Hepatocyte (in vitro differentiated cells): ENCODE measurements around the gene GRID2. TPM values are rescaled to one million over a fixed set of nuclear protein-coding genes. Genes with fewer than 3 reads are reported as not detected.

ENCODE experiments used
- DNase-seq: peaks from one replicate; pipeline ENCODE4 v3.0.0-alpha.2; 2016; ENCODE audit warnings: low spot score
- H2AFZ ChIP-seq: fragments of 200-600 bp; sonication (generic); 2 replicates; pipeline ENCODE4 v1.6.0; 2016; ENCODE audit warnings: antibody characterized with exemption, mild to moderate bottlenecking
- H3K27ac ChIP-seq: fragments of 200-600 bp; sonication (generic); 2 replicates; pipeline ENCODE4 v1.5.1; 2016; ENCODE audit warnings: mild to moderate bottlenecking
- H3K27me3 ChIP-seq: fragments of 200-600 bp; sonication (generic); 2 replicates; pipeline ENCODE4 v1.6.1; 2016
- H3K36me3 ChIP-seq: fragments of 200-600 bp; sonication (generic); replicated peaks from 2 replicates; pipeline ENCODE4 v1.5.1; 2016; ENCODE audit warnings: low read depth; ENCODE audit not compliant: insufficient read depth
- H3K4me1 ChIP-seq: fragments of 200-600 bp; sonication (generic); 2 replicates; pipeline ENCODE4 v1.5.1; 2016; ENCODE audit warnings: mild to moderate bottlenecking, moderate library complexity; ENCODE audit not compliant: insufficient read depth
- H3K4me2 ChIP-seq: fragments of 200-600 bp; sonication (generic); 2 replicates; pipeline ENCODE4 v1.6.0; 2016
- H3K4me3 ChIP-seq: fragments of 200-600 bp; sonication (generic); 2 replicates; pipeline ENCODE4 v1.5.1; 2016; ENCODE audit warnings: mild to moderate bottlenecking
- H3K79me2 ChIP-seq: fragments of 200-600 bp; sonication (generic); 2 replicates; pipeline ENCODE4 v1.6.0; 2017; ENCODE audit warnings: mild to moderate bottlenecking
- H3K9me2 ChIP-seq: fragments of 200-600 bp; sonication (generic); replicated peaks from 2 replicates; pipeline ENCODE4 v1.6.0; 2017; ENCODE audit warnings: mild to moderate bottlenecking; ENCODE audit not compliant: insufficient read depth
- H3K9me3 ChIP-seq: fragments of 200-600 bp; sonication (generic); 2 replicates; pipeline ENCODE4 v1.5.1; 2016; ENCODE audit warnings: low read depth, mild to moderate bottlenecking
- H4K20me1 ChIP-seq: fragments of 200-600 bp; sonication (generic); 2 replicates; pipeline ENCODE4 v1.6.0; 2016; ENCODE audit warnings: mild to moderate bottlenecking; ENCODE audit not compliant: insufficient read depth, poor library complexity, severe bottlenecking
- CTCF ChIP-seq: fragments of 200-600 bp; sonication (generic); IDR thresholded peaks from 2 replicates; pipeline ENCODE4 v1.5.1; 2016; ENCODE audit warnings: antibody characterized with exemption, mild to moderate bottlenecking; ENCODE audit not compliant: poor library complexity
- EZH2 ChIP-seq: fragments of 200-600 bp; sonication (generic); IDR thresholded peaks from 2 replicates; pipeline ENCODE4 v1.6.1; 2016; ENCODE audit warnings: antibody characterized with exemption, mild to moderate bottlenecking, borderline replicate concordance
- EZH2phosphoT487 ChIP-seq: fragments of 200-600 bp; sonication (generic); IDR thresholded peaks from one replicate; pipeline ENCODE4 v1.6.1; 2018; ENCODE audit warnings: antibody characterized with exemption, mild to moderate bottlenecking, low read depth, moderate library complexity; ENCODE audit not compliant: unreplicated experiment, severe bottlenecking
- WGBS: methylation state at CpG from one replicate; pipeline ENCODE4 v1.1.6; 2016; ENCODE audit warnings: low lambda C conversion rate; ENCODE audit errors: missing lambda C conversion rate; 5-methylcytosine and 5-hydroxymethylcytosine counted together
- polyA plus RNA-seq: library from polyadenylated mRNA; unstranded; fragments of >200 nt; fragmentation: Nextera tagmentation; extraction: Ambion mirVana; gene quantifications from 2 replicates; pipeline ENCODE4 v1.2.1, GENCODE V29; 2016
- total RNA-seq: library from RNA; depleted of rRNA; stranded (reverse); fragments of >200 nt; gene quantifications from 2 replicates; pipeline ENCODE4 v1.2.3, GENCODE V29; 2014

Gene GRID2
- total and polyA plus RNA-seq, 2 experiments from 2014 or later: 0.53 to 3.5 TPM

- 82% methylated on average over 1 of the region's 1 CpG for WGBS
- no peak for TF ChIP-seq CTCF
- no peak for TF ChIP-seq EZH2phosphoT487
- TF ChIP-seq EZH2: no peak
- H3K27ac ChIP-seq: no peak overlapping the region
- no peaks in the 10 kb centered on the region for H3K4me1 ChIP-seq
- H3K9me3 ChIP-seq: no peaks in the 10 kb centered on the region
- no peaks in the 10 kb centered on the region for H3K9me2 ChIP-seq
- no peak overlapping the region for H3K4me3 ChIP-seq
- H3K36me3 ChIP-seq: no peaks in the 10 kb centered on the region
- H3K27me3 ChIP-seq: no peaks in the 10 kb centered on the region
- H3K79me2 ChIP-seq: no peaks in the 10 kb centered on the region
- no peak overlapping the region for H3K4me2 ChIP-seq
- no peak for DNase-seq
- H2AFZ ChIP-seq: no peak overlapping the region
- no peaks in the 10 kb centered on the region for H4K20me1 ChIP-seq
These were observed 1110.3 kb downstream of the GRID2 start for GRCh38 chr4:93414041-93414550.

GRCh38 chr4:93416344-93417128, 1112.8 kb downstream of the GRID2 start:
- Histone ChIP-seq H3K79me2 (no peaks in the 10 kb centered on the region), H2AFZ (no peak overlapping the region), H4K20me1 (no peaks in the 10 kb centered on the region), H3K4me3 (no peak overlapping the region), H3K4me1 (no peaks in the 10 kb centered on the region), H3K9me3 (no peaks in the 10 kb centered on the region), H3K9me2 (no peaks in the 10 kb centered on the region), H3K36me3 (no peaks in the 10 kb centered on the region), H3K4me2 (no peak overlapping the region), H3K27me3 (no peaks in the 10 kb centered on the region), H3K27ac (no peak overlapping the region)
- no peak for TF ChIP-seq EZH2phosphoT487
- TF ChIP-seq CTCF: no peak
- TF ChIP-seq EZH2: no peak
- DNase-seq: no peak
- 57% methylated on average over 4 of the region's 4 CpGs for WGBS

GRCh38 chr4:93431371-93431770, 1127.6 kb downstream of the GRID2 start:
- H3K27ac ChIP-seq: no peak overlapping the region
- no peaks in the 10 kb centered on the region for H3K79me2 ChIP-seq
- H3K27me3 ChIP-seq: no peaks in the 10 kb centered on the region
- H3K9me3 ChIP-seq: no peaks in the 10 kb centered on the region
- no peak overlapping the region for H2AFZ ChIP-seq
- no peak for DNase-seq
- no peak overlapping the region for H3K4me2 ChIP-seq
- H3K4me1 ChIP-seq: no peaks in the 10 kb centered on the region
- TF ChIP-seq EZH2: no peak
- TF ChIP-seq EZH2phosphoT487: no peak
- TF ChIP-seq CTCF: no peak
- H3K36me3 ChIP-seq: no peaks in the 10 kb centered on the region
- H4K20me1 ChIP-seq: no peaks in the 10 kb centered on the region
- no peak overlapping the region for H3K4me3 ChIP-seq
- no peaks in the 10 kb centered on the region for H3K9me2 ChIP-seq
